ENCODE measurements around the gene MTR.

DNA sequence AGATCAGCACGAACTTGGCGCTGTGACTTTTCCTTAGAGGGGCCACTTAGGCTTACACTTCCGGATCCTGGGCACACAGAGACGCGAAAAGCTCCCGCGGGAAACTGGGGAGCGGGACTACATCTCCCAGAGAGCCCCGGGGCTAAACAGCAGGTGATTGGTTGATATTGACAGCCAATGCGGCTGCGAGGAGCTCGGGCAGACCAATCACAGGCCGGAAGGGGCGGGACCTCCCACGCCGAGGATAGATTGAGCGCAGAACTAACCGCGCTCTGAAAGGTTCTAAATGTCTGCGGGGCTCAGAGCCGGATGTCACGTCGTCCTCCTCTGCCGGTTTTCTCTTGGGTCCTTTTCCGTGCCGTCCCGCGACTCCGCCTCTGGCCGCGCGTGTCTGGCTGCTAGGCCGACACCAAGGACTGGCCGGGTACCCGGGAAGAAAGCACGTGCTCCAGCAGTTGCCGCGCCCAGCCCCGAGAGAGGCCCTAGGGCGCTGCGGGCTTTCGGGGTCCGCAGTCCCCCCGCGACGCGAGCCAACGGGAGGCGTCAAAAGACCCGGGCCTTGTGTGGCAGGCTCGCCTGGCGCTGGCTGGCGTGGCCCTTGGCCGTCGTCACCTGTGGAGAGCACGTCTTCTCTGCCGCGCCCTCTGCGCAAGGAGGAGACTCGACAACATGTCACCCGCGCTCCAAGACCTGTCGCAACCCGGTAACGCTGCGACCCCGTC lies at the start of gene MTR:
- TF ChIP-seq POLR2A (IDR thresholded peaks at IDR 0.05; ENCODE audit: low read depth, low read length) (peak; percentile 92), TAF1 (IDR thresholded peaks at IDR 0.05; ENCODE audit: borderline replicate concordance, low read depth, low read length) (peak; percentile 83), POLR2AphosphoS5 (IDR thresholded peaks at IDR 0.05; ENCODE audit: low read depth, low read length) (peak; percentile 93)

Measured in GM12892 (cell line).